Transverse colon (tissue), 4 donors: Measurements from ENCODE around the gene CCDC40.

Experiments used
- CTCF ChIP-seq, 5 experiments: fragments of 200-600 bp in 3 of 5; fragments of 450-650 bp in 2 of 5; sonication (generic) in 3 of 5; IDR thresholded peaks; 1 replicate in 2 of 5; 2 replicates in 3 of 5; pipeline ENCODE4 v1.5.1; 2016 to 2017; ENCODE audit warnings: antibody characterized with exemption in 5 of 5, inconsistent platforms in 3 of 5, mild to moderate bottlenecking in 2 of 5, moderate library complexity in 1 of 5
- EP300 ChIP-seq: sonication (generic); formaldehyde crosslinking; IDR thresholded peaks from one replicate; pipeline ENCODE4 v1.6.1; 2017; ENCODE audit warnings: antibody characterized with exemption, low read depth
- POLR2A ChIP-seq: fragments of 450-650 bp; IDR thresholded peaks from one replicate; pipeline ENCODE4 v1.6.1; 2016; ENCODE audit warnings: antibody characterized with exemption, mild to moderate bottlenecking, moderate library complexity
- POLR2AphosphoS5 ChIP-seq, 3 donors: sonication (generic); formaldehyde crosslinking; IDR thresholded peaks; one replicate each; pipeline ENCODE4 v1.6.1; 2016; ENCODE audit warnings: antibody characterized with exemption in 3 of 3

- TF ChIP-seq CTCF (IDR thresholded peaks at IDR 0.05) = peak in 2 of 5 experiments; percentile 14 to 39
- TF ChIP-seq POLR2A = no peak
- TF ChIP-seq POLR2AphosphoS5 (IDR thresholded peaks at IDR 0.05) = no peak
- no peak for TF ChIP-seq EP300
Measured at GRCh38 chr17:79991924-79992648, 44.4 kb upstream of the CCDC40 start.
